Endothelial cell of umbilical vein (primary cell): ENCODE results near the gene TEK. TPM values are rescaled to one million over a fixed set of nuclear protein-coding genes. Genes with fewer than 3 reads are reported as not detected.

Experiments
- BruUV-seq: library from RNA; stranded (reverse); fragments of 400-500 nt; replicated peaks from 2 replicates; lab custom pipeline; 2021; lab: Mats Ljungman, UMichigan
- CTCF ChIA-PET: fragments of 300-600, 350-600 bp; sonication (Branson Sonifier 250); formaldehyde crosslinking; loops from one replicate; lab custom pipeline; 2021; ENCODE audit warnings: antibody characterized with exemption, inconsistent platforms; lab: Charles Lee
- POLR2A ChIA-PET: fragments of 300-600, 350-600 bp; sonication (Branson Sonifier 250); formaldehyde crosslinking; loops from one replicate; lab custom pipeline; 2021; ENCODE audit warnings: antibody characterized with exemption, inconsistent platforms; lab: Charles Lee
- DNase-seq: peaks from one replicate; pipeline ENCODE4 v3.0.0-alpha.2; 2011; ENCODE audit warnings: low read depth, low spot score
- FAIRE-seq: peaks from 2 replicates; lab custom pipeline; 2011; peaks lifted over from hg19 to GRCh38; lab: Jason Lieb, UNC
- H2AFZ ChIP-seq: 2 replicates; pipeline ENCODE4 v1.6.0; 2012; ENCODE audit warnings: low read depth, low read length, control low read depth, inconsistent platforms
- H3K27ac ChIP-seq: 2 replicates; pipeline ENCODE4 v1.5.1; 2011; ENCODE audit warnings: low read depth, mild to moderate bottlenecking, control low read depth, low read length, moderate library complexity; ENCODE audit not compliant: insufficient read depth
- H3K27me3 ChIP-seq, 2 experiments: 2 replicates each; pipeline versions ENCODE4 v1.6.0 to v1.6.1; 2011; ENCODE audit warnings: low read length in 2 of 2, mixed read lengths in 1 of 2; ENCODE audit not compliant: control insufficient read depth in 2 of 2, insufficient read depth in 2 of 2
- H3K36me3 ChIP-seq, 2 experiments: 2 replicates in 1 of 2; 3 replicates in 1 of 2; pipeline ENCODE4 v1.5.1; 2011; ENCODE audit warnings: low read length in 2 of 2, mild to moderate bottlenecking in 1 of 2, moderate library complexity in 1 of 2; ENCODE audit not compliant: control insufficient read depth in 2 of 2, insufficient read depth in 2 of 2; ENCODE audit errors: extremely low read depth in 1 of 2
- H3K4me1 ChIP-seq: 3 replicates; pipeline ENCODE4 v1.5.1; 2011; ENCODE audit warnings: mild to moderate bottlenecking, low read length; ENCODE audit not compliant: control insufficient read depth, insufficient read depth; ENCODE audit errors: extremely low read depth
- H3K4me2 ChIP-seq: 2 replicates; pipeline ENCODE4 v1.6.1; 2011; ENCODE audit warnings: low read length, control low read depth, mixed read lengths; ENCODE audit not compliant: insufficient read depth
- H3K4me3 ChIP-seq, 3 experiments: fragments of 200-600 bp in 1 of 3; sonication (generic), shearing (Covaris generic) in 1 of 3; replicated peaks in 1 of 3; 2 replicates each; pipeline ENCODE4 v1.5.1; 2011 to 2016; ENCODE audit warnings: control low read depth in 3 of 3, low read length in 3 of 3, mild to moderate bottlenecking in 2 of 3, inconsistent platforms in 1 of 3, low read depth in 1 of 3, moderate library complexity in 1 of 3; ENCODE audit not compliant: insufficient read depth in 1 of 3
- H3K79me2 ChIP-seq: 2 replicates; pipeline ENCODE4 v1.6.0; 2012; ENCODE audit warnings: low read length, inconsistent platforms; ENCODE audit not compliant: control insufficient read depth, insufficient read depth
- H3K9ac ChIP-seq: replicated peaks from 2 replicates; pipeline ENCODE3; 2011; ENCODE audit warnings: low read length, control low read depth; ENCODE audit not compliant: insufficient read depth; ENCODE audit errors: extremely low read depth
- H3K9me1 ChIP-seq: replicated peaks from 3 replicates; pipeline ENCODE4 v1.6.0; 2011; ENCODE audit warnings: mild to moderate bottlenecking, low read length; ENCODE audit not compliant: control insufficient read depth, insufficient read depth; ENCODE audit errors: extremely low read depth
- H3K9me3 ChIP-seq: replicated peaks from 2 replicates; pipeline ENCODE4 v1.5.1; 2012; ENCODE audit warnings: low read length, inconsistent platforms; ENCODE audit not compliant: control insufficient read depth, insufficient read depth
- H4K20me1 ChIP-seq: replicated peaks from 2 replicates; pipeline ENCODE3; 2011; ENCODE audit warnings: mild to moderate bottlenecking, low read length; ENCODE audit not compliant: control insufficient read depth, insufficient read depth; ENCODE audit errors: extremely low read depth
- CTCF ChIP-seq, 2 donors: IDR thresholded peaks; 1 replicate in 1 of 2; 2 replicates in 1 of 2; pipeline ENCODE4 v1.5.1; 2011; ENCODE audit warnings: low read length in 2 of 2, mild to moderate bottlenecking in 2 of 2, moderate library complexity in 2 of 2, control low read depth in 1 of 2, inconsistent platforms in 1 of 2, low read depth in 1 of 2; ENCODE audit not compliant: insufficient read depth in 1 of 2; ENCODE audit errors: extremely low read depth in 1 of 2
- EZH2 ChIP-seq: IDR thresholded peaks from 2 replicates; pipeline ENCODE4 v1.6.1; 2012; ENCODE audit warnings: borderline replicate concordance, low read depth, mild to moderate bottlenecking, moderate library complexity, low read length, inconsistent platforms; ENCODE audit not compliant: severe bottlenecking
- FOS ChIP-seq: IDR thresholded peaks from 2 replicates; pipeline ENCODE4 v1.6.1; 2011; ENCODE audit warnings: mild to moderate bottlenecking, low read length, moderate library complexity, borderline replicate concordance; ENCODE audit not compliant: insufficient read depth
- GATA2 ChIP-seq: IDR thresholded peaks from 2 replicates; pipeline ENCODE4 v1.7.0; 2011; ENCODE audit warnings: low read depth, mild to moderate bottlenecking, moderate library complexity, mixed read lengths, low read length; ENCODE audit not compliant: insufficient read length, insufficient read depth
- JUN ChIP-seq: IDR thresholded peaks from 2 replicates; pipeline ENCODE4 v1.6.1; 2011; ENCODE audit warnings: borderline replicate concordance, low read depth; ENCODE audit not compliant: insufficient read length, insufficient read depth
- MYC ChIP-seq: IDR thresholded peaks from one replicate; pipeline ENCODE4 v1.6.1; 2011; ENCODE audit warnings: mild to moderate bottlenecking, low read depth, low read length
- POLR2A ChIP-seq: IDR thresholded peaks from 2 replicates; pipeline ENCODE4 v1.6.1; 2012; ENCODE audit warnings: low read depth, mild to moderate bottlenecking, control low read depth, low read length
- POLR2AphosphoS5 ChIP-seq: IDR thresholded peaks from 2 replicates; pipeline ENCODE4 v1.6.1; 2012; ENCODE audit warnings: low read depth, mild to moderate bottlenecking, control low read depth, low read length, moderate library complexity; ENCODE audit not compliant: insufficient read depth
- dilution Hi-C: fragments of 300-500 bp; cut with MboI; formaldehyde crosslinking; loops from one replicate; pipeline ENCODE4 v1.15.0; 2019; ENCODE audit warnings: low sequenced_read_pairs; ENCODE audit not compliant: extremely low pct_ligation_motif_present
- intact Hi-C: fragments of 100-400 bp; cut with micrococcal nuclease; formaldehyde crosslinking; loops from one replicate; pipeline ENCODE4 v1.10.0; 2022
- polyA plus RNA-seq, 4 experiments: library from polyadenylated mRNA; depleted of rRNA in 3 of 4; stranded (reverse) in 3 of 4; unstranded in 1 of 4; fragments of >200 nt; gene quantifications; 2 replicates each; pipeline versions ENCODE4 v1.2.1 to v1.2.3, GENCODE V29; 2011 to 2012; ENCODE audit warnings: missing spikeins in 1 of 4
- small RNA-seq: library from RNA; depleted of rRNA; stranded (forward); fragments of <200 nt; gene quantifications from one replicate; pipeline ENCODE3, GENCODE V24; 2012; ENCODE audit warnings: low replicate concordance, low read depth; ENCODE audit not compliant: insufficient read depth, insufficient read length
- total RNA-seq: library from RNA; stranded (reverse); gene quantifications from 2 replicates; pipeline ENCODE4 v1.2.3, GENCODE V29; 2021
- TF ChIP-seq, protein P1 (sequence below): IDR thresholded peaks from 2 replicates; pipeline ENCODE4 v1.6.1; 2011; ENCODE audit not compliant: insufficient read depth, insufficient read length

Gene TEK
- total and polyA plus RNA-seq, 2 donors (not counting 3 experiments of a cell fraction or from before 2014, with no cell fraction given) = 26.9 to 44.1 TPM

DNA sequence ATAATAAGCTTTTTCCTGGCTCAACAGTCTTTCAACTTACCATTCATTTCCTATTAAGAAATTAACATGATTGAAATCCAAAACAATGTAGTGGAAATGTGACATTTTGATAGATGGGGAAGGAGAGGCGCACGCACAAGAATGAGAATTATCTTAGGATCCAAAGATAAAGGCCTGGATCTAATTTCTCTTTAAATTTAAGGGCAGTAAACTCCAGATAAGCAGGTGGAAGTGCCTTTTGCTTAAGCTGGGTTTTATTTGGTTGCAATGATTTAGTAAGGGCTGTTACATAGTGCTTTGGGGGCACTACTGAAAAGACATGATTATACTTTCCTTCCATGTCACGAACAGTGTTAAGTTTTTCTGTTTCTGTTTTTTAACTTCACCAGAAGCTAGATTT, 170.6 kb downstream of the TEK start:
- ChIA-PET CTCF (interaction anchor here (0.5 to 2.7 kb wide), 3 partner anchors 31 to 246 kb away, joined by 4 to 8 read pairs (median 6); no protein-coding TSS in a partner anchor), POLR2A (no interaction called here)
- no peak overlapping the region for H2AFZ ChIP-seq
- H3K4me3 ChIP-seq = no peak overlapping the region
- H4K20me1 ChIP-seq = no peaks in the 10 kb centered on the region
- no peaks in the 10 kb centered on the region for H3K9me1 ChIP-seq
- intact Hi-C loops = loop anchor here (5.0 to 10.0 kb wide), 2 partner anchors 322 to 385 kb away; partner anchors contain the start of genes CAAP1 and IFT74
- no peak overlapping the region for H3K4me2 ChIP-seq
- H3K4me1 ChIP-seq = no peaks in the 10 kb centered on the region
- DNase-seq = peak; percentile 47
- no peaks in the 10 kb centered on the region for H3K79me2 ChIP-seq
- H3K27ac ChIP-seq = no peak overlapping the region
- no peaks in the 10 kb centered on the region for H3K36me3 ChIP-seq
- TF ChIP-seq FOS = no peak
- no peak for TF ChIP-seq CTCF (IDR thresholded peaks at IDR 0.05; ENCODE audit: extremely low read depth in 1 of 2, insufficient read depth in 1 of 2, low read depth in 1 of 2, low read length in 2 of 2)
- no peak for TF ChIP-seq GATA2
- TF ChIP-seq, protein P1, sequence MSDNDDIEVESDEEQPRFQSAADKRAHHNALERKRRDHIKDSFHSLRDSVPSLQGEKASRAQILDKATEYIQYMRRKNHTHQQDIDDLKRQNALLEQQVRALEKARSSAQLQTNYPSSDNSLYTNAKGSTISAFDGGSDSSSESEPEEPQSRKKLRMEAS = no peak
- TF ChIP-seq POLR2A = no peak
- TF ChIP-seq EZH2 = no peak
- TF ChIP-seq MYC = no peak
- TF ChIP-seq JUN = no peak
- no peak for TF ChIP-seq POLR2AphosphoS5
- H3K9ac ChIP-seq = no peak overlapping the region
- peaks cover 3 to 11% of the 10 kb centered on the region in 2 experiments for H3K27me3 ChIP-seq
- no peaks in the 10 kb centered on the region for H3K9me3 ChIP-seq
- dilution Hi-C loops = no loop called here
- no peak for FAIRE-seq
- no TSS peak for BruUV-seq

Small RNA genes lying within 50 kb of the gene (small RNA-seq; reads per million reads assigned to genes)
- gene AL355433.1 = not detected
- not detected for gene RNA5SP280

Other genes with a start within 250 kb of the TEK start
- gene CAAP1, start 216.4 kb upstream of the TEK start, total RNA-seq = 16.1 and 18.6 TPM in 2 replicates
- 5.1 and 5.3 TPM in 2 replicates for gene CAAP1, start 216.4 kb upstream of the TEK start, polyA plus RNA-seq
- 36.9 and 37.9 TPM in 2 replicates for gene PLAA, start 162.0 kb upstream of the TEK start, total RNA-seq
- 12.2 and 15.6 TPM in 2 replicates for gene PLAA, start 162.0 kb upstream of the TEK start, polyA plus RNA-seq
- 7.8 and 10.8 TPM in 2 replicates for gene IFT74, start 152.8 kb upstream of the TEK start, total RNA-seq
- gene IFT74, start 152.8 kb upstream of the TEK start, polyA plus RNA-seq = 2.8 and 3.4 TPM in 2 replicates
- not detected in 2 replicates for gene LRRC19, start 103.6 kb upstream of the TEK start, total RNA-seq
- gene LRRC19, start 103.6 kb upstream of the TEK start, polyA plus RNA-seq = not detected in 2 replicates
- gene EQTN, start 187.9 kb downstream of the TEK start, total RNA-seq = not detected in 2 replicates
- not detected in 2 replicates for gene EQTN, start 187.9 kb downstream of the TEK start, polyA plus RNA-seq